GM12801 (cell line): ENCODE results near the gene ZNF503.

Experiments used
- CTCF ChIP-seq: IDR thresholded peaks from one replicate; pipeline ENCODE4 v1.5.1; 2011; ENCODE audit warnings: control low read depth; ENCODE audit not compliant: insufficient read length; ENCODE audit errors: extremely low read depth

Gene ZNF503

DNA sequence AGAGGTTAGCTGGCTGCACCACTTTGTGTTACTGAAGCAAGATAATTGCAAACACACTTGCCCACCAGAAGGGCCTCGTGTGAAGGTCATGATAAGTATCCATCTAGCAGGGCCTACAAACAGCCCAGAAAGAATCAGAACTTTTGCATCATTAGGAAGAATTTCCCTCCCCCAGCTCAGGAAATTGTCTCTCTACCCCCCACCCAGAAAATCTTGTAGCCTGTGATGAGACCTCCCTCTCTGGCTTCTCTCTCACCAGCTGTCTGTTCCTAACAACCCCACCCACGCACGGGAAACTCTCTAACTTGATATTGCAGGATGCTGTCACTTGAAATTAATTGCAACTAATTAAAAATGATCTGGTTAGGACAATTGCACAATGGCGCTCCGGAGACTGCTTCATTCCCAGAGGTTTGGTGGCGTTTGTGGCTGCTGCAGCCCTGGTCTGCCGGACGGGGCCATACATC, 34.5 kb downstream of the ZNF503 start:
- no peak for TF ChIP-seq CTCF

DNA sequence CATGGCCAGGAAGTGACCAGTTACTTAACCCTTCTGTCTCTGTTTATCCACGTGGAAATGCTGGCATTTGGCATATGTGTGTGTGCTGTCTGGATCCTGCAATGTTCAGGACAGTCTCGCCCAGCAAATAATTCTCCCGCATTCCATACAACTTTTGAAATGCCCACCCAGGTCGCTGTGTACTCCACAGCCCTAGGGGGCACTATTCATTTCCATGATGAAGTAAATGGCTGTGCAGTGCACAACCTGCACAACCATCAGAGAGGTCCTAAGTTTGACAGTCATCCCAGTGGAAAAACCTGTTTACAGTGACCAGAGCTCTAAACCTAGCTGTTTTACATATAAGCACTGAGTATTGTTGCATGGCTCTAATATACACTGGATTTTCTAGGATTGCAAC, 38.1 kb downstream of the ZNF503 start:
- no peak for TF ChIP-seq CTCF

DNA sequence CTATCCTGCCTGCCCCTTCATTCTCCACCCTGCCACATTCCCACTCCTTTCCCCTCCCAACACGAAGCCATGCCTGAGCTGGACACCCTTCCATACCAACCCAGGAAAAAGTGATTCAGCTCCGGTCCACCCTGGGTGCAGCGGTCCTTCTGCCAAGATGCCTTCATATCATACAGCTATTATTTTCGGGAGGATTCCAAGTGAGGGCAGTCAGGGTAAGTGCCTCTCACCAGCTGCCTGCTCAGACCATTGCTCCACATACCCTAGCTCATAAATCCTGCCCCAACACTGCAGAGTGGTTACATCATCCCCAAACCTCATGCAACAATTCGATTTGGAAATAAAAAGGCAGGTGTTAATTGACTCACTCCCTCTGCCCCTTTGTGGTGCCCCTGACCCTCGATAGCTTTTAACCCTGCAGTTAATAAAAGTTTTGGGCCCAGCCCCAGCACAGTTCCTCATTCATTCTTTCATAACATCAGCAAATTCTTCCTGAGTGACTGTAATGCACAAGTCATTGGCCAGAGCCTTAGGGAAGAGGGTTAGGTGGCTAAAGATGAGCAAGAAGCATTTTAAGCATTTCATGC, 42.6 kb downstream of the ZNF503 start:
- no peak for TF ChIP-seq CTCF

DNA sequence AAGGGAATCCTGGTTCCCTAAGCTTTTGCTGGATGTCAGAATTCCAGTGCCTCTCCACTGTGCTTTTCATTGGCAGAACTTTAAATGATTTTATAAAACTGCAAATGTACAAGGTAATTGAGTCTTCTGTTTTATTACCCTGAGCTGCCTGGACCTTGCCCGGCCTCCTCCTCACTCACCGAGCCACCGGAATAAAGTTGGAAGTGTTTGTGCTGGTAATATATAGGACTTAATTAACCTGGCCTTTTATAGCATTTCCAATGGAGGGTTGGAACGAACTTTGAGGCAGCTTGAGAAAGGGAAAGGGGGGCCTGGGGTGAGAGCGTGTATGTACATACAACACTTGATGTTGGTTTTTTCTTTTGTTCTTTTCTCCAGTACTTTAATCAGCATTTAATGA, 43.4 kb downstream of the ZNF503 start:
- TF ChIP-seq CTCF, result no peak

- TF ChIP-seq CTCF, result no peak
These were observed 44.1 kb downstream of the ZNF503 start for GRCh38 chr10:75357500-75357899.

- TF ChIP-seq CTCF, result no peak
These were observed 45.1 kb downstream of the ZNF503 start for GRCh38 chr10:75356484-75356883.

DNA sequence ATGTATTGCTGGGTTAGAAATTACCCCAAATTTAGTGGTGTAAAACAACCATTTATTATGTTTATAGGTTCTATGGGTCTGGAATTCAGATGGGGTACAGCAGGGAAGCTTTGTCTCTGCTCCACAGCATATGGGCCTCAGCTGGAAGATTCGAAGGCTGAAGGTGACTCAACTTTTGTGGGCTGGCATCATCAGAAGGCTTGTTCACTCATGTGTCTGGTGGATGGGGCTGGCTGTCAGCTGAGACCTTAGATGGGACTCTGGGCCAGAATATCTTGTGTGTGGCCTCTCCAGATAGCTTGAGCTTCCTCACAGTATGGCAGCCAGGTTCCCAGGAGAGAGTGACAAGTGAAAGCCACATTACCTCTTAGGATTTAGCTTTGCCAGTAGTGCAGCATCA, 45.9 kb downstream of the ZNF503 start:
- no peak for TF ChIP-seq CTCF

GRCh38 chr10:75353183-75353582, 48.4 kb downstream of the ZNF503 start:
- no peak for TF ChIP-seq CTCF
